Bronchial epithelial cell (primary cell): ENCODE data around the gene EIF1AD. TPM values are rescaled to one million over a fixed set of nuclear protein-coding genes. Genes with fewer than 3 reads are reported as not detected.

Experiments
- DNase-seq: peaks from one replicate; pipeline ENCODE4 v3.0.0-alpha.2; 2010; ENCODE audit warnings: low read depth
- FAIRE-seq: peaks from 2 replicates; lab custom pipeline; 2011; peaks lifted over from hg19 to GRCh38; lab: Jason Lieb, UNC
- H3K27me3 ChIP-seq: 2 replicates; pipeline ENCODE4 v1.5.1; 2011; ENCODE audit warnings: low read length; ENCODE audit not compliant: control insufficient read depth, insufficient read depth
- H3K36me3 ChIP-seq: 2 replicates; pipeline ENCODE4 v1.5.1; 2011; ENCODE audit warnings: low read length; ENCODE audit not compliant: control insufficient read depth, insufficient read depth
- H3K4me3 ChIP-seq: 2 replicates; pipeline ENCODE4 v1.5.1; 2011; ENCODE audit warnings: mild to moderate bottlenecking, low read depth, low read length, control low read depth
- CTCF ChIP-seq: IDR thresholded peaks from 2 replicates; pipeline ENCODE4 v1.5.1; 2011; ENCODE audit warnings: mild to moderate bottlenecking, moderate library complexity, low read length, control low read depth, inconsistent platforms; ENCODE audit not compliant: insufficient read depth, severe bottlenecking
- total RNA-seq: library from RNA; depleted of rRNA; stranded (reverse); fragments of >200 nt; gene quantifications from 2 replicates; pipeline ENCODE4 v1.2.1, GENCODE V29; 2014

EIF1AD gene
- total RNA-seq, 1 donor from 2014 or later, result 44.5 TPM

GRCh38 chr11:65965986-65966762 is 35.8 kb downstream of the EIF1AD start:
- DNase-seq, result no peak
- Histone ChIP-seq H3K4me3 (no peak overlapping the region), H3K27me3 (no peaks in the 10 kb centered on the region), H3K36me3 (peaks cover 35% of the 10 kb centered on the region)
- TF ChIP-seq CTCF, result no peak
- no peak for FAIRE-seq

- H3K36me3 ChIP-seq, result peaks cover 35% of the 10 kb centered on the region
- no peak overlapping the region for H3K4me3 ChIP-seq
- DNase-seq (no peak), FAIRE-seq (no peak)
- H3K27me3 ChIP-seq, result no peaks in the 10 kb centered on the region
- TF ChIP-seq CTCF, result no peak
Measured at GRCh38 chr11:65964906-65965305, 37.1 kb downstream of the EIF1AD start.

- peak overlapping the region; percentile 79 for H3K4me3 ChIP-seq
- FAIRE-seq (no peak), DNase-seq (no peak)
- peaks cover 26% of the 10 kb centered on the region for H3K36me3 ChIP-seq
- no peak for TF ChIP-seq CTCF
- H3K27me3 ChIP-seq, result no peaks in the 10 kb centered on the region
Measured at GRCh38 chr11:65962141-65962564, 39.8 kb downstream of the EIF1AD start.

GRCh38 chr11:65961267-65962140 is 40.5 kb downstream of the EIF1AD start, which contains the start of gene SART1:
Gene SART1, plus strand, starts transcription at chr11:65961734. Its CDS starts 47 bp downstream, at chr11:65961781.
- TF ChIP-seq CTCF, result no peak
- DNase-seq (peak; percentile 91), FAIRE-seq (no peak)
- H3K27me3 ChIP-seq, result no peaks in the 10 kb centered on the region
- peak within 1 kb of the TSS; percentile 79 for H3K4me3 ChIP-seq
- peaks cover 22% of the 10 kb centered on the region for H3K36me3 ChIP-seq

- H3K27me3 ChIP-seq, result no peaks in the 10 kb centered on the region
- no peak for DNase-seq
- peaks cover 16% of the 10 kb centered on the region for H3K36me3 ChIP-seq
- no peak for TF ChIP-seq CTCF
- no peak for FAIRE-seq
- peak overlapping the region; percentile 79 for H3K4me3 ChIP-seq
Measured at GRCh38 chr11:65960824-65961266, 41.1 kb downstream of the EIF1AD start.
